Pancreas (tissue), 10 donors: Measurements from ENCODE around the gene GRN. TPM values are rescaled to one million over a fixed set of nuclear protein-coding genes. Genes with fewer than 3 reads are reported as not detected.
A peak's percentile ranks its signal among the peaks of the same experiment; 100 is the strongest.

ENCODE experiments used
- ATAC-seq, 4 donors: fragments of 200-7000 bp; cut with Tn5 transposase; one replicate each; pipeline versions ENCODE4 v1.8.0 to v1.9.1; 2020; ENCODE audit warnings: mild to moderate bottlenecking in 4 of 4, moderate library complexity in 4 of 4
- DNase-seq, 6 donors: peaks; one replicate each; pipeline ENCODE4 v3.0.0-alpha.2; 2020
- FAIRE-seq: peaks from 2 replicates; lab custom pipeline; 2012; peaks lifted over from hg19 to GRCh38; lab: Jason Lieb, UNC
- H3K27ac ChIP-seq, 4 donors: fragments of 200-600 bp; sonication (generic); 1 replicate in 3 of 4; 2 replicates in 1 of 4; pipeline versions ENCODE4 v1.5.0 to v1.8.0; 2020
- H3K27me3 ChIP-seq, 4 donors: fragments of 200-600 bp; one replicate each; pipeline ENCODE4 v1.8.0; 2021
- H3K36me3 ChIP-seq, 3 donors: fragments of 200-600 bp; sonication (generic) in 1 of 3; one replicate each; pipeline versions ENCODE4 v1.5.0 to v1.8.0; 2020 to 2021
- H3K4me1 ChIP-seq, 3 donors: fragments of 200-600 bp; one replicate each; pipeline ENCODE4 v1.8.0; 2021
- H3K4me3 ChIP-seq, 4 donors: fragments of 200-600 bp; sonication (generic) in 2 of 4; one replicate each; pipeline versions ENCODE4 v1.5.0 to v1.8.0; 2020 to 2021
- H3K9me3 ChIP-seq, 4 donors: fragments of 200-600 bp; one replicate each; pipeline ENCODE4 v1.8.0; 2021
- CTCF ChIP-seq, 4 donors: fragments of 200-600 bp; sonication (generic) in 3 of 4; IDR thresholded peaks; one replicate each; pipeline versions ENCODE4 v1.5.0 to v1.8.0; 2021; ENCODE audit warnings: antibody characterized with exemption in 4 of 4
- WGBS, 2 donors: extraction: QIAGEN DNeasy Blood & Tissue Kit; methylation state at CpG; one replicate each; pipeline ENCODE4 v1.1.7; 2013; 5-methylcytosine and 5-hydroxymethylcytosine counted together
- intact Hi-C, 3 donors: fragments of 100-400 bp; cut with DNase I; formaldehyde crosslinking; loops; one replicate each; pipeline versions ENCODE4 v1.11.1 to v1.14.2; 2022
- polyA plus RNA-seq, 2 donors: library from polyadenylated mRNA; stranded (reverse); fragments of 200-250 nt; gene quantifications; one replicate each; pipeline ENCODE4 v1.2.3, GENCODE V29; 2013
- total RNA-seq, 6 donors: library from RNA; stranded (reverse); fragmentation: NEBNext Ultra II Directional in 4 of 6; extraction: Animal tissue kit (Norgen Biotek cat#: 25700) in 4 of 6; gene quantifications; one replicate each; pipeline versions ENCODE4 v1.2.1 to v1.2.4, GENCODE V29; 2021 to 2023
- donor health status: healthy with polysubstance abuse.
- donor health status: DM: no; HTN: no; CAD: no; lungs with moderate emphysema.
- donor health status: DM: no; HTN: no; CAD: no.
- donor health status: control.
- donor health status: control.
- donor health status: Bipolar disorder and iron deficiency.
- donor health status: DM: yes; HTN: yes; CAD: no.
- donor health status: DM: no; HTN: no; CAD: no.
- donor health status: DM: no; HTN: no; CAD: no.
- donor health status: DM: yes; HTN: yes; CAD: no.

Gene GRN
- total and polyA plus RNA-seq, 8 donors = 48.0 to 229 (median 69.6) TPM

GRCh38 chr17:44394833-44395232 lies 49.7 kb downstream of the GRN start:
- H3K36me3 ChIP-seq = peaks cover 0 to 12% (median 0%) of the 10 kb centered on the region in 3 donors
- no peaks in the 10 kb centered on the region for H3K27me3 ChIP-seq
- ATAC-seq = no peak
- 97 to 100% methylated on average over 2 of the region's 2 CpGs for WGBS, 2 donors
- no peak overlapping the region for H3K4me3 ChIP-seq
- no peaks in the 10 kb centered on the region for H3K9me3 ChIP-seq
- intact Hi-C loops = no loop called here
- H3K4me1 ChIP-seq = no peaks in the 10 kb centered on the region
- no peak for FAIRE-seq
- no peak overlapping the region for H3K27ac ChIP-seq
- no peak for DNase-seq
- no peak for TF ChIP-seq CTCF (IDR thresholded peaks at IDR 0.05)

- ATAC-seq (no peak), FAIRE-seq (no peak), DNase-seq (no peak)
- no peak for TF ChIP-seq CTCF (IDR thresholded peaks at IDR 0.05)
- no peak overlapping the region for H3K27ac ChIP-seq
- WGBS, 2 donors = 88 to 93% methylated on average over 5 of the region's 5 CpGs
- H3K9me3 ChIP-seq = no peaks in the 10 kb centered on the region
- no peaks in the 10 kb centered on the region for H3K27me3 ChIP-seq
- intact Hi-C loops = no loop called here
- H3K4me3 ChIP-seq = no peak overlapping the region
- H3K4me1 ChIP-seq = no peaks in the 10 kb centered on the region
- peaks cover 0 to 25% (median 8%) of the 10 kb centered on the region in 3 donors for H3K36me3 ChIP-seq
These were observed 51.8 kb downstream of the GRN start for GRCh38 chr17:44396946-44397345.

GRCh38 chr17:44397479-44398440 lies 52.7 kb downstream of the GRN start:
- no peak overlapping the region for H3K4me3 ChIP-seq
- no peaks in the 10 kb centered on the region for H3K27me3 ChIP-seq
- H3K36me3 ChIP-seq = peaks cover 0 to 31% (median 8%) of the 10 kb centered on the region in 3 donors
- no peak for TF ChIP-seq CTCF (IDR thresholded peaks at IDR 0.05)
- 95 to 96% methylated on average over 8 of the region's 8 CpGs for WGBS, 2 donors
- H3K9me3 ChIP-seq = no peaks in the 10 kb centered on the region
- FAIRE-seq (no peak), DNase-seq (no peak), ATAC-seq (no peak)
- intact Hi-C loops = no loop called here
- no peaks in the 10 kb centered on the region for H3K4me1 ChIP-seq
- H3K27ac ChIP-seq = no peak overlapping the region

GRCh38 chr17:44398692-44399691 lies 53.9 kb downstream of the GRN start:
- TF ChIP-seq CTCF (IDR thresholded peaks at IDR 0.05) = no peak
- Histone ChIP-seq H3K4me3 (no peak overlapping the region), H3K27me3 (no peaks in the 10 kb centered on the region), H3K4me1 (no peaks in the 10 kb centered on the region), H3K9me3 (no peaks in the 10 kb centered on the region), H3K36me3 (peaks cover 0 to 31% (median 8%) of the 10 kb centered on the region in 3 donors), H3K27ac (no peak overlapping the region)
- 96 to 97% methylated on average over 41 of the region's 41 CpGs for WGBS, 2 donors
- ATAC-seq = no peak
- intact Hi-C loops = no loop called here
- FAIRE-seq = no peak
- DNase-seq = peak in 1 of 6 donors; percentile 52
